NT2/D1 (cell line): ENCODE results near the gene B3GLCT.
"Not testable (repeated sequence)": the region's sequence is repeated elsewhere in the genome, so short reads cannot be mapped to it uniquely, and the experiment has no call there.

Experiments
- DNase-seq: peaks from one replicate; pipeline ENCODE4 v3.0.0-alpha.2; 2011; ENCODE audit warnings: low read depth, low spot score
- H3K27me3 ChIP-seq: 2 replicates; pipeline ENCODE4 v1.6.0; 2011; ENCODE audit warnings: mild to moderate bottlenecking; ENCODE audit not compliant: insufficient read length, insufficient read depth
- H3K36me3 ChIP-seq: 2 replicates; pipeline ENCODE4 v1.6.1; 2011; ENCODE audit warnings: mild to moderate bottlenecking, low read length, mixed read lengths; ENCODE audit not compliant: insufficient read depth, insufficient read length
- H3K4me1 ChIP-seq: 2 replicates; pipeline ENCODE4 v1.5.1; 2011; ENCODE audit not compliant: insufficient read depth, insufficient read length
- H3K4me3 ChIP-seq: 2 replicates; pipeline ENCODE4 v1.5.1; 2011; ENCODE audit warnings: low read depth; ENCODE audit not compliant: insufficient read length
- H3K9ac ChIP-seq: 2 replicates; pipeline ENCODE4 v1.6.0; 2011; ENCODE audit warnings: low read depth; ENCODE audit not compliant: insufficient read length
- H3K9me3 ChIP-seq: 2 replicates; pipeline ENCODE4 v1.5.1; 2011; ENCODE audit warnings: mild to moderate bottlenecking, low read length; ENCODE audit not compliant: insufficient read depth
- SUZ12 ChIP-seq: IDR thresholded peaks from 2 replicates; pipeline ENCODE4 v1.6.1; 2011; ENCODE audit not compliant: insufficient read length, insufficient read depth; ENCODE audit errors: extremely low read depth
- YY1 ChIP-seq: IDR thresholded peaks from 2 replicates; pipeline ENCODE4 v1.6.1; 2011; ENCODE audit not compliant: insufficient read length, insufficient read depth
- ZNF274 ChIP-seq: IDR thresholded peaks from 2 replicates; pipeline ENCODE4 v1.6.1; 2011; ENCODE audit warnings: mild to moderate bottlenecking, low read depth, low read length

B3GLCT gene

DNA sequence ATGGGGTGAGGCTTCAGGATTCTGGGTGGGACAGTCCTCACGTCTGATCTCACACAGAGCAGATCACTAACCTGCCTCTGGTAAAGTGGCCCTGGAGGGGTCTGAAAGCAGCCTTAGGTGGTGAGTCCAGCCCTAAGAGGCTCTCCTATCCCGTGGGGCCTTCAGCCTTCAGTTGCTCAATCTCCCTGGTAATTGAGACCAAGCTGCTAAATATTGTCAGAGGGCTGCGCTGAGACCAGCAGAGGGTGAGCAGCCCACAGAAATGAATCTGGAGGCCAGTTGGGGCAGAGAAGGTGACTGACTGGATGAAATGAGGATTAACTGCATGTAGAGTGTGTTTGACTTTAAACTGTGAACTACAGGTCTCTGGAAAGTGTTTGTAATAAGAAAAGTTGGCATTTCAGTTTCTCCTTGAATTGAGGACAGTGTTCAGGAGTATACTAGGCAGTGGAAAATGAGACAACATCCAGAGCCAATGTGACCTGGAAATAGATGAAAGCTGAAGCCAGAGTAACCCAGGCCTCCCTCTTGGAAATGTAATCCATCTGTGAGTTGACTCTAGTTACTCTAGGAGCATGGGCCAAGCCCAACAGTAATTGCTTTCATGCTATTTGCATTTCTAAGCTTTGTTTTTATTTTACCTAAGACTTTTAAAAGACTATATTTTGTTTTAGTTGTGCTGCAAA, 23.8 kb upstream of the B3GLCT start:
- Histone ChIP-seq H3K4me1 (peaks cover 2% of the 10 kb centered on the region), H3K9me3 (no peaks in the 10 kb centered on the region; the same call in 1 of the 2 replicates), H3K9ac (no peak overlapping the region), H3K36me3 (no peaks in the 10 kb centered on the region), H3K4me3 (no peak overlapping the region), H3K27me3 (no peaks in the 10 kb centered on the region)
- TF ChIP-seq ZNF274 (no peak), YY1 (no peak), SUZ12 (no peak)
- DNase-seq, result no peak

DNA sequence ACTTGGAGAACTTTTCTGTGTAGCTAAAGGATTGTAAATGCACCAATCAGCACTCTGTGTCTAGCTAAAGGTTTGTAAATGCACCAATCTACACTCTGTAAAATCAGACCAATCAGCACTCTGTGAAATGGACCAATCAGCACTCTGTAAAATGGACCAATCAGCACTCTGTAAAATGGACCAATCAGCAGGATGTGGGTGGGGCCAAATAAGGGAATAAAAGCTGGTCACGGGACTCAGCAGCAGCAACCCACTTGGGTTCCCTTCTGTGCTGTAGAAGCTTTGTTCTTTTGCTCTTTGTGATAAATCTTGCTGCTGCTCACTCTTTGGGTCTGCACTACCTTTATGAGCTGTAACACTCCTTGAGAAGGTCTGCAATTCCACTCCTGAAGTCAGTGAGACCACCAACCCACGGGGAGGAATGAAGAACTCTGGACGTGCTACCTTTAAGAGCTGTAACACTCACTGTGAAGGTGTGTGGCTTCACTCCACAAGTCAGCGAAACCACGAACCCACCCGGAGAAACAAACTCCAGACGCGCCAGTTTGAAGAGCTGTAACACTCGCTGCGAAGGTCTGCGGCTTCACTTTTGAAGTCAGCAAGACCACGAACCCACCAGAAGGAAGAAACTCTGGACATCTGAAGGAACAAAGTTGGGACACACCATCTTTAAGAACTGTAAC, 21.8 kb upstream of the B3GLCT start:
- not testable (repeated sequence) for DNase-seq, H3K4me1 ChIP-seq, H3K4me3 ChIP-seq, H3K27me3 ChIP-seq, H3K36me3 ChIP-seq, H3K9ac ChIP-seq, H3K9me3 ChIP-seq

DNA sequence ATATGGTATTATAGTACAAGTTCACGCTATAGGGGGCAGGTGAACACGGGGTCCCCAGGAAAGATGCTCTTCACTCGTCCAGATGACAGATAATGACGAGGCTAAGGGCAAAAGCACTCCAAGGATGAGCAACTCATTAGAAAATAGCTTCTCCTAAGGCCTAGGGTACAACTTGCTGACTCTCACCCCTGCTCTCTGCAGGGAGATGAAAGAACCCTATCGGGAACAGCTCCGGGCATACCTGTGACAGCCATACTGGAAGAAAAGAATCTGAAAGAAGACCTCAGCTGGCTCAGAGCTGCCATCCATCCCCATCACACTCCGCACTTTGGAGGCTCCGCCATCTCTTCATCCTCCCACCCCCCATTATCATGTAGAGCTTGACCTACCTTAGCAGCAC, 20.5 kb upstream of the B3GLCT start:
- H3K9ac ChIP-seq, result no peak overlapping the region
- no peaks in the 10 kb centered on the region for H3K4me1 ChIP-seq
- H3K27me3 ChIP-seq, result no peaks in the 10 kb centered on the region
- DNase-seq, result no peak
- H3K36me3 ChIP-seq, result no peaks in the 10 kb centered on the region
- H3K9me3 ChIP-seq, result no peaks in the 10 kb centered on the region; the same call in 1 of the 2 replicates
- H3K4me3 ChIP-seq, result no peak overlapping the region
- TF ChIP-seq YY1, result no peak
- no peak for TF ChIP-seq SUZ12
- no peak for TF ChIP-seq ZNF274

DNA sequence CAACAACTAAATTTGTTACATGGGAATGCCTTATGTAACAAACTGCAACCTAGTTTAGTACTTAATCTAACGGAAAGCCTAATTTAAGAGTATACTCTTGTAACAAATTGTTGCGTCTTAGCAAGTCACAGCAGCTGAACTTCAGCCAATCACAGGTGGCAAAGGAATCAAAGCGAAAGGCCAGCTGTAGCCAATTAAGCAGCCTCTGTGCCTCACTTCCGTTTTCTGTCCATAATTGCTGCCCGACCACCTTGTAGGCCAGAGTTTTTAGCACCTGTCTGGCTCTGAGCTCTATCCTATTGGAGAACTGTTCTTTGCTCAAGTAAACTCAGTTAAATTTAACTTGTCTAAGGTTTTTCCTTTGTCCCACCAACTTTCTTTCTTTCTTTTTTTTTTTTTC, 20.0 kb upstream of the B3GLCT start:
- no peaks in the 10 kb centered on the region for H3K36me3 ChIP-seq
- no peak for DNase-seq
- no peak overlapping the region for H3K9ac ChIP-seq
- no peaks in the 10 kb centered on the region for H3K27me3 ChIP-seq
- H3K4me3 ChIP-seq, result no peak overlapping the region
- H3K9me3 ChIP-seq, result no peaks in the 10 kb centered on the region; the same call in 1 of the 2 replicates
- no peaks in the 10 kb centered on the region for H3K4me1 ChIP-seq
- TF ChIP-seq SUZ12, result no peak
- TF ChIP-seq YY1, result no peak
- no peak for TF ChIP-seq ZNF274

DNA sequence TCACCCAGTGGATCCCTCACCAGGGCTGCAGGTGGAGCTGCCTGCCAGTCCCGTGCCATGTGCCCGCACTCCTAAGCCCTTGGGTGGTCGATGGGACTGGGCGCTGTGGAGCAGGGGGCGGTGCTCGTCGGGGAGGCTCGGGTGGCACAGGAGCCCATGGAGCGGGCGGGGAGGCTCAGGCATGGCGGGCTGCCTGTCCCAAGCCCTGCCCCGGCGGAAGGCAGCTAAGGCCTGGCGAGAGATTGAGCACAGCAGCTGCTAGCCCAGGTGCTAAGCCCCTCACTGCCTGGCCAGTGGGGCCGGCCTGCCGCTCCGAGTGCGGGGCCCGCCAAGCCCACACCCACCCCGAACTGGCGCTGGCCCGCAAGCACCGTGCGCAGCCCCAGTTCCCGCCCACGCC, 16.8 kb upstream of the B3GLCT start:
- no peak for TF ChIP-seq YY1
- no peak for TF ChIP-seq ZNF274
- no peak for TF ChIP-seq SUZ12
- H3K9ac ChIP-seq, result no peak overlapping the region
- DNase-seq, result no peak
- no peaks in the 10 kb centered on the region for H3K27me3 ChIP-seq
- no peaks in the 10 kb centered on the region for H3K4me1 ChIP-seq
- H3K4me3 ChIP-seq, result no peak overlapping the region
- peaks cover 8% of the 10 kb centered on the region; the same call in 1 of the 2 replicates for H3K9me3 ChIP-seq
- no peaks in the 10 kb centered on the region for H3K36me3 ChIP-seq

DNA sequence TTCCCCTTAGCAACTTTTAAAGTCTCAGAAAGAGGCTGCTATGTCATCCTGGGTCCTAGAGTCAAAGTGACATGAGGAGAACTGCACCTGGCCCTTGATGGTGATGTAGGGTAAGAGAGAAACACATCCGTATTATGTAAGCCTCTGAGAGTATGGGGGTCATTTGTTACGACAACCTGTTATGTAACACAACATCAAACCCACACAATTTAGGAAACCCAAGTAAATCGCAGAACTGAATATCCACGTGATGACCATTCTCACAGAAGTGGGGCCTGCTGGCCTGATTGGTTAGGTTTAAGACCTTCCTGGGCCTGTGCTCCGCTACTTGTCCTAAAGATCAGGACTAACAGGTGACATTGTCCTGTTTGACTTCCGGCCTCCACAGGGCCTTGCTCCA, 15.3 kb upstream of the B3GLCT start:
- DNase-seq, result no peak
- H3K4me3 ChIP-seq, result no peak overlapping the region
- no peaks in the 10 kb centered on the region for H3K4me1 ChIP-seq
- H3K27me3 ChIP-seq, result no peaks in the 10 kb centered on the region
- no peak for TF ChIP-seq SUZ12
- no peak for TF ChIP-seq ZNF274
- no peak for TF ChIP-seq YY1
- H3K9me3 ChIP-seq, result peaks cover 14% of the 10 kb centered on the region; the same call in 1 of the 2 replicates
- H3K36me3 ChIP-seq, result no peaks in the 10 kb centered on the region
- H3K9ac ChIP-seq, result no peak overlapping the region

- Histone ChIP-seq H3K9me3 (peaks cover 14% of the 10 kb centered on the region; the same call in 1 of the 2 replicates), H3K36me3 (no peaks in the 10 kb centered on the region), H3K4me1 (no peaks in the 10 kb centered on the region), H3K9ac (no peak overlapping the region), H3K27me3 (no peaks in the 10 kb centered on the region), H3K4me3 (no peak overlapping the region)
- DNase-seq, result no peak
- no peak for TF ChIP-seq YY1
These were observed 14.7 kb upstream of the B3GLCT start for GRCh38 chr13:31184981-31185645.
